ENCODE measurements around the gene CDYL.

CDYL gene

GRCh38 chr6:4759997-4760396 lies 16.2 kb upstream of the CDYL start:
- DNase-seq: no peak
- H3K27me3 Mint-ChIP-seq: peaks cover 15% of the 10 kb centered on the region
- no peak for ATAC-seq
- H3K27ac Mint-ChIP-seq: no peak overlapping the region
- H3K9me3 Mint-ChIP-seq: peaks cover 8 to 17% of the 10 kb centered on the region in 2 donors
- H3K4me3 Mint-ChIP-seq: no peak overlapping the region
- H3K4me1 Mint-ChIP-seq: no peaks in the 10 kb centered on the region

- no peaks in the 10 kb centered on the region for H3K4me1 Mint-ChIP-seq
Observed at GRCh38 chr6:4760773-4761172, 15.4 kb upstream of the CDYL start.

GRCh38 chr6:4762294-4762693 lies 13.9 kb upstream of the CDYL start:
- ATAC-seq (no peak), DNase-seq (no peak)
- H3K4me1 Mint-ChIP-seq: no peaks in the 10 kb centered on the region
- H3K27me3 Mint-ChIP-seq: peaks cover 8% of the 10 kb centered on the region
- no peak overlapping the region for H3K4me3 Mint-ChIP-seq
- no peak overlapping the region for H3K27ac Mint-ChIP-seq
- peaks cover 8 to 17% of the 10 kb centered on the region in 2 donors for H3K9me3 Mint-ChIP-seq

More at GRCh38 chr6:4760773-4761172, 15.4 kb upstream of the CDYL start:
- Mint-ChIP-seq H3K9me3 (peaks cover 8 to 17% of the 10 kb centered on the region in 2 donors), H3K27me3 (peaks cover 8% of the 10 kb centered on the region), H3K27ac (no peak overlapping the region), H3K4me3 (no peak overlapping the region)
- ATAC-seq (no peak), DNase-seq (no peak)

GRCh38 chr6:4763921-4764320 lies 12.3 kb upstream of the CDYL start:
- Mint-ChIP-seq H3K4me3 (no peak overlapping the region), H3K4me1 (no peaks in the 10 kb centered on the region), H3K27ac (no peak overlapping the region), H3K27me3 (peaks cover 8% of the 10 kb centered on the region), H3K9me3 (peaks cover 8 to 17% of the 10 kb centered on the region in 2 donors)
- DNase-seq (no peak), ATAC-seq (no peak)

GRCh38 chr6:4768815-4769214 lies 7.4 kb upstream of the CDYL start:
- peaks cover 0 to 15% of the 10 kb centered on the region in 2 donors for H3K9me3 Mint-ChIP-seq
- no peaks in the 10 kb centered on the region for H3K27me3 Mint-ChIP-seq
- H3K27ac Mint-ChIP-seq: no peak overlapping the region
- ATAC-seq: no peak
- H3K4me1 Mint-ChIP-seq: peaks cover 16% of the 10 kb centered on the region
- DNase-seq: no peak
- no peak overlapping the region for H3K4me3 Mint-ChIP-seq

- H3K27me3 Mint-ChIP-seq: peaks cover 11% of the 10 kb centered on the region
- peaks cover 35% of the 10 kb centered on the region for H3K4me1 Mint-ChIP-seq
- DNase-seq (no peak), ATAC-seq (no peak)
- peaks cover 0 to 17% of the 10 kb centered on the region in 2 donors for H3K9me3 Mint-ChIP-seq
- peak overlapping the region in 1 of 2 donors; percentile 0 for H3K4me3 Mint-ChIP-seq
- no peak overlapping the region for H3K27ac Mint-ChIP-seq
Observed at GRCh38 chr6:4772750-4773149, 3.5 kb upstream of the CDYL start.

- no peak overlapping the region for H3K4me3 Mint-ChIP-seq
- peaks cover 39% of the 10 kb centered on the region for H3K4me1 Mint-ChIP-seq
Observed at GRCh38 chr6:4773181-4773580, 3.0 kb upstream of the CDYL start.

GRCh38 chr6:4774296-4774695 lies 1.9 kb upstream of the CDYL start:
- ATAC-seq: no peak
- H3K4me3 Mint-ChIP-seq: peak overlapping the region; percentile 89 to 91
- H3K9me3 Mint-ChIP-seq: peaks cover 5 to 27% of the 10 kb centered on the region in 2 donors
- DNase-seq: no peak
- H3K27ac Mint-ChIP-seq: peak overlapping the region in 1 of 2 donors; percentile 30
- peaks cover 50% of the 10 kb centered on the region for H3K4me1 Mint-ChIP-seq
- H3K27me3 Mint-ChIP-seq: peaks cover 11% of the 10 kb centered on the region

More at GRCh38 chr6:4773181-4773580, 3.0 kb upstream of the CDYL start:
- peaks cover 11% of the 10 kb centered on the region for H3K27me3 Mint-ChIP-seq
- ATAC-seq (no peak), DNase-seq (no peak)
- peaks cover under 1 to 21% of the 10 kb centered on the region in 2 donors for H3K9me3 Mint-ChIP-seq
- no peak overlapping the region for H3K27ac Mint-ChIP-seq

- peak; percentile 0 for ATAC-seq
- peaks cover 56% of the 10 kb centered on the region for H3K4me1 Mint-ChIP-seq
Observed at GRCh38 chr6:4774715-4775493, 1.3 kb upstream of the CDYL start.

GRCh38 chr6:4775494-4776130 lies 592 bp upstream of the CDYL start:
- DNase-seq (no peak), ATAC-seq (peak; percentile 65)
- H3K27me3 Mint-ChIP-seq: peaks cover 11% of the 10 kb centered on the region
- peak overlapping the region in 1 of 2 donors; percentile 31 for H3K27ac Mint-ChIP-seq
- H3K4me1 Mint-ChIP-seq: peaks cover 63% of the 10 kb centered on the region
- peaks cover 5 to 27% of the 10 kb centered on the region in 2 donors for H3K9me3 Mint-ChIP-seq
- peak overlapping the region; percentile 89 to 91 for H3K4me3 Mint-ChIP-seq

More at GRCh38 chr6:4774715-4775493, 1.3 kb upstream of the CDYL start:
- peaks cover 11% of the 10 kb centered on the region for H3K27me3 Mint-ChIP-seq
- peak overlapping the region; percentile 89 to 91 for H3K4me3 Mint-ChIP-seq
- peaks cover 5 to 27% of the 10 kb centered on the region in 2 donors for H3K9me3 Mint-ChIP-seq
- peak overlapping the region; percentile 31 to 91 for H3K27ac Mint-ChIP-seq
- peak in 1 of 2 donors; percentile 32 for DNase-seq

- Mint-ChIP-seq H3K27ac (peak overlapping the region; percentile 97), H3K27me3 (peaks cover 11% of the 10 kb centered on the region), H3K4me1 (peaks cover 75% of the 10 kb centered on the region), H3K9me3 (peaks cover 5 to 23% of the 10 kb centered on the region in 2 donors), H3K4me3 (peak overlapping the region; percentile 91 to 92)
- DNase-seq (peak; percentile 59 to 72), ATAC-seq (peak; percentile 26)
Observed at GRCh38 chr6:4776493-4777393, 539 bp downstream of the CDYL start.

- Mint-ChIP-seq H3K4me3 (peak overlapping the region; percentile 91 to 92), H3K4me1 (peaks cover 79% of the 10 kb centered on the region), H3K27me3 (peaks cover 11% of the 10 kb centered on the region), H3K9me3 (peaks cover 5 to 19% of the 10 kb centered on the region in 2 donors), H3K27ac (peak overlapping the region; percentile 97)
- DNase-seq (peak; percentile 20 to 21), ATAC-seq (no peak)
Observed at GRCh38 chr6:4777394-4777935, 1.3 kb downstream of the CDYL start.

GRCh38 chr6:4778086-4778485 lies 1.9 kb downstream of the CDYL start:
- Mint-ChIP-seq H3K27me3 (peaks cover 11% of the 10 kb centered on the region), H3K27ac (peak overlapping the region; percentile 97), H3K4me1 (peaks cover 75% of the 10 kb centered on the region), H3K9me3 (peaks cover 5 to 13% of the 10 kb centered on the region in 2 donors), H3K4me3 (peak overlapping the region; percentile 91 to 92)
- DNase-seq: peak; percentile 16 to 18
- peak; percentile 62 for ATAC-seq

GRCh38 chr6:4780360-4780812 lies 4.2 kb downstream of the CDYL start:
- H3K27ac Mint-ChIP-seq: no peak overlapping the region
- DNase-seq: no peak
- ATAC-seq: no peak
- H3K27me3 Mint-ChIP-seq: no peaks in the 10 kb centered on the region
- peaks cover 12 to 21% of the 10 kb centered on the region in 2 donors for H3K9me3 Mint-ChIP-seq
- H3K4me1 Mint-ChIP-seq: peaks cover 72% of the 10 kb centered on the region
- H3K4me3 Mint-ChIP-seq: peak overlapping the region in 1 of 2 donors; percentile 8

- Mint-ChIP-seq H3K4me1 (peaks cover 80% of the 10 kb centered on the region), H3K27ac (no peak overlapping the region)
- ATAC-seq: no peak
Observed at GRCh38 chr6:4781426-4781825, 5.2 kb downstream of the CDYL start.

More at GRCh38 chr6:4781426-4781825, 5.2 kb downstream of the CDYL start:
- Mint-ChIP-seq H3K9me3 (peaks cover 12 to 21% of the 10 kb centered on the region in 2 donors), H3K27me3 (no peaks in the 10 kb centered on the region), H3K4me3 (peak overlapping the region; percentile 21 to 57)
- no peak for DNase-seq
